DND-41 (cell line): ENCODE data around the gene REEP2.

Source experiments
- ATAC-seq: fragments of 200-7000 bp; cut with Tn5 transposase; 3 replicates; pipeline ENCODE4 v1.9.1; 2021; ENCODE audit warnings: low read depth; ENCODE audit not compliant: insufficient read depth
- DNase-seq: peaks from one replicate; pipeline ENCODE4 v3.0.0-alpha.2; 2020
- H2AFZ ChIP-seq: 2 replicates; pipeline ENCODE4 v1.6.0; 2012; ENCODE audit warnings: low read depth, low read length
- H3K27ac ChIP-seq: 2 replicates; pipeline ENCODE4 v1.5.1; 2012; ENCODE audit warnings: low read length, inconsistent platforms
- H3K27me3 ChIP-seq: fragments of 200-600 bp; sonication (generic); 2 replicates; pipeline ENCODE4 v1.6.0; 2012; ENCODE audit warnings: low read length, mild to moderate bottlenecking, inconsistent platforms; ENCODE audit not compliant: insufficient read depth, poor library complexity
- H3K36me3 ChIP-seq: 2 replicates; pipeline ENCODE4 v1.5.1; 2012; ENCODE audit warnings: low read length, inconsistent platforms; ENCODE audit not compliant: insufficient read depth
- H3K4me1 ChIP-seq: 2 replicates; pipeline ENCODE4 v1.5.1; 2012; ENCODE audit warnings: mild to moderate bottlenecking, low read length; ENCODE audit not compliant: insufficient read depth
- H3K4me2 ChIP-seq: 2 replicates; pipeline ENCODE4 v1.6.0; 2012; ENCODE audit warnings: mild to moderate bottlenecking, moderate library complexity, low read length, inconsistent platforms; ENCODE audit not compliant: insufficient read depth
- H3K4me3 ChIP-seq, 2 experiments: fragments of 200-600 bp in 1 of 2; shearing (Covaris generic) in 1 of 2; 2 replicates each; pipeline ENCODE4 v1.5.1; 2012 to 2016; ENCODE audit warnings: inconsistent platforms in 2 of 2, low read length in 2 of 2, mild to moderate bottlenecking in 2 of 2, low read depth in 1 of 2, moderate library complexity in 1 of 2
- H3K79me2 ChIP-seq: 2 replicates; pipeline ENCODE4 v1.6.0; 2012; ENCODE audit warnings: low read length, inconsistent platforms; ENCODE audit not compliant: insufficient read depth
- H3K9ac ChIP-seq: 2 replicates; pipeline ENCODE4 v1.6.0; 2012; ENCODE audit warnings: low read depth, mild to moderate bottlenecking, inconsistent platforms, low read length, moderate library complexity
- H3K9me3 ChIP-seq: 2 replicates; pipeline ENCODE4 v1.5.1; 2012; ENCODE audit warnings: low read length, moderate library complexity, mild to moderate bottlenecking, inconsistent platforms; ENCODE audit not compliant: insufficient read depth, severe bottlenecking
- H4K20me1 ChIP-seq: 2 replicates; pipeline ENCODE4 v1.6.0; 2012; ENCODE audit warnings: low read length; ENCODE audit not compliant: insufficient read depth
- EZH2 ChIP-seq: IDR thresholded peaks from 3 replicates; pipeline ENCODE4 v1.6.1; 2012; ENCODE audit warnings: borderline replicate concordance, low read depth, mild to moderate bottlenecking, moderate library complexity, low read length, inconsistent platforms; ENCODE audit not compliant: severe bottlenecking
- TF ChIP-seq, protein P1 (sequence below): IDR thresholded peaks from 2 replicates; pipeline ENCODE4 v1.5.1; 2012; ENCODE audit warnings: borderline replicate concordance, low read length, moderate library complexity, mild to moderate bottlenecking; ENCODE audit not compliant: poor library complexity, severe bottlenecking; ENCODE audit errors: extremely low read depth

The REEP2 gene

DNA sequence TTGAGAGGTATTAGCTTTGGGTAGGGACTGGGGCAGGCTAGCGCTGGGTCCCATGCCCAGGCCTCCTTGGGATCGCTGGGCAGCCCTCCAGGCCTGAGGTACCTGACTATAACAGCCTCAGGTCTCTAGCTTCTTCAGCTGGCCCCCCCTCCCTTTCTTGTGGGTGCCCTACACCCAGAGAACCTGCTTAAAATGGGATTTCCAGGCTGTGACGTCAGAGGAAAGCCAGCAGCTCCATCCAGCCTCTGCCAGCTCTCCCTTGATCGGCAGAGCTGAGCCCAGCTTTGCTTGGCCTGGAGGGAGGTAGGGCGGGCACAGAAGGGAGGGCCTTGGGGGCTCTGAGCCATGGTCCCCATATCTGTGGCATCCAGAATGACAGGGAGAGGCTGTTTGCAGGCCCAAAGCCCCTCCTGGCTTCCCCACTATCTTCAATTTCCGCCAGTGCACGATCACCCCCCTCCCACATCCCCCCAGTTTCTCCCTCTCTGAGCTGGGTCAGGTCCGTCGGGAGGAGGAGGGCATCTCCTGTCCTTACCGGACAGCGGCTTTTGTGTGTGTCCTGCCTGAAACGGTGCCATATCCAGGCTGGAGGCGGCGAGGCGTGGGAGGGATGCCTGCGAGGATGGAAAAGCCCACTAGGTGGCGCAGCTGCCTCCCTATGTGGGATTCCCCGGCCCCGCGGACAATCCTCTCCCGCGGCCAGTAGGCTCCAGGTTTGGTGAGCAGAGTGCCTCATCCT, 10.8 kb downstream of the REEP2 start:
- Histone ChIP-seq H2AFZ (peak overlapping the region; percentile 64), H3K4me3 (peak overlapping the region in 1 of 2 experiments; percentile 48; a peak in 2 of 4 replicates), H3K4me2 (peak overlapping the region; percentile 65), H3K79me2 (no peaks in the 10 kb centered on the region), H3K27ac (no peak overlapping the region), H3K9me3 (no peaks in the 10 kb centered on the region), H3K27me3 (no peaks in the 10 kb centered on the region), H3K36me3 (no peaks in the 10 kb centered on the region), H3K9ac (peak overlapping the region; percentile 36; the same call in 1 of the 2 replicates), H4K20me1 (no peaks in the 10 kb centered on the region), H3K4me1 (peaks cover 8% of the 10 kb centered on the region)
- TF ChIP-seq EZH2 = no peak
- TF ChIP-seq, protein P1, sequence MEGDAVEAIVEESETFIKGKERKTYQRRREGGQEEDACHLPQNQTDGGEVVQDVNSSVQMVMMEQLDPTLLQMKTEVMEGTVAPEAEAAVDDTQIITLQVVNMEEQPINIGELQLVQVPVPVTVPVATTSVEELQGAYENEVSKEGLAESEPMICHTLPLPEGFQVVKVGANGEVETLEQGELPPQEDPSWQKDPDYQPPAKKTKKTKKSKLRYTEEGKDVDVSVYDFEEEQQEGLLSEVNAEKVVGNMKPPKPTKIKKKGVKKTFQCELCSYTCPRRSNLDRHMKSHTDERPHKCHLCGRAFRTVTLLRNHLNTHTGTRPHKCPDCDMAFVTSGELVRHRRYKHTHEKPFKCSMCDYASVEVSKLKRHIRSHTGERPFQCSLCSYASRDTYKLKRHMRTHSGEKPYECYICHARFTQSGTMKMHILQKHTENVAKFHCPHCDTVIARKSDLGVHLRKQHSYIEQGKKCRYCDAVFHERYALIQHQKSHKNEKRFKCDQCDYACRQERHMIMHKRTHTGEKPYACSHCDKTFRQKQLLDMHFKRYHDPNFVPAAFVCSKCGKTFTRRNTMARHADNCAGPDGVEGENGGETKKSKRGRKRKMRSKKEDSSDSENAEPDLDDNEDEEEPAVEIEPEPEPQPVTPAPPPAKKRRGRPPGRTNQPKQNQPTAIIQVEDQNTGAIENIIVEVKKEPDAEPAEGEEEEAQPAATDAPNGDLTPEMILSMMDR = peak; percentile 99
- ATAC-seq (peak; percentile 92), DNase-seq (peak; percentile 73)

DNA sequence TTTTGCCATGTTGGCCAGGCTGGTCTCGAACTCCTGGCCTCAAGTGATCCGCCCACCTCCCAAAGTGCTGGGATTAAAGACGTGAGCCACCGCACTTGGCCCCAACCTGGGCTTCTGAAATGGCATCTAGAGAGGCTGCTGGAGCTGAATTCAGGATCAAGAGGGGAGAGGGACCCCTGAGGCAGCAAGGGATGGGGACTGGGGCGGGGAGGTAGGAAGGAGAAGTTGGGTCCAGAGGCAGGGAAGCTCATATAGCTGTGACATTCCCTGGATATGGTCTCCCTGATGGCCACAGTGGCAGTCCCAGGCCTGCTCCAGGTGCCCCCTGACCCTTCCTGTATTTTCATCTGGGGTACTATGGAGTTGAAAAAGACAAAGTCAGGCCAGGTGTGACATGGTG, 12.1 kb downstream of the REEP2 start:
- DNase-seq = no peak
- ATAC-seq = no peak
- H2AFZ ChIP-seq = no peak overlapping the region
- H3K79me2 ChIP-seq = no peaks in the 10 kb centered on the region
- H3K4me2 ChIP-seq = no peak overlapping the region
- H3K4me3 ChIP-seq = no peak overlapping the region
- TF ChIP-seq, protein P1 = no peak
- TF ChIP-seq EZH2 = no peak
- peaks cover 8% of the 10 kb centered on the region for H3K4me1 ChIP-seq
- no peak overlapping the region for H3K27ac ChIP-seq
- no peaks in the 10 kb centered on the region for H3K9me3 ChIP-seq
- H3K9ac ChIP-seq = no peak overlapping the region
- no peaks in the 10 kb centered on the region for H4K20me1 ChIP-seq
- H3K27me3 ChIP-seq = peaks cover 5% of the 10 kb centered on the region
- H3K36me3 ChIP-seq = no peaks in the 10 kb centered on the region

DNA sequence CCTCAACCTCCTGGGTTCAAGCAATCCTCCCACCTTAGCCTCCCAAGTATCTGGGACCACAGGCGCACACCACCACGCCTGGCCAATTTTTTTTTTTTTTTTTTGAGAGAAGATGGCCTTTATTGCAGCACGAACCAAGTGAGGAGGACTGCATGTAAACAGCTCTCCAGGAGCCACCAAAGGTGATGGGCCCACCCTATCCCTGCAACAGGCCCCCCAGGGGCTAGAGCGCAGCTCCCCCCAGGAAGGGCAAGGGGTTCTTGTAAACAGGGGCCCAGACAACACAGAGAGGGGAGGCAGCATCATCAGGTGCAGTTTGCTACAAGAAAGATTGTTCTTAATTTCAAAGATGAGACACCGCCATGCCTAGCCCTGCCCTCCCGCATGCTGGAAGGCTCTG, 13.9 kb downstream of the REEP2 start:
- Histone ChIP-seq H3K79me2 (no peaks in the 10 kb centered on the region), H3K9ac (no peak overlapping the region)
- ATAC-seq = no peak

More for the DNA sequence above, 13.9 kb downstream of the REEP2 start:
- no peak overlapping the region for H3K27ac ChIP-seq
- no peak overlapping the region for H2AFZ ChIP-seq
- peaks cover 5% of the 10 kb centered on the region for H3K27me3 ChIP-seq
- H3K4me1 ChIP-seq = peaks cover 8% of the 10 kb centered on the region
- no peak for DNase-seq
- H3K9me3 ChIP-seq = no peaks in the 10 kb centered on the region
- no peaks in the 10 kb centered on the region for H3K36me3 ChIP-seq
- H3K4me2 ChIP-seq = no peak overlapping the region
- H3K4me3 ChIP-seq = no peak overlapping the region
- TF ChIP-seq EZH2 = no peak
- TF ChIP-seq, protein P1 = no peak
- no peaks in the 10 kb centered on the region for H4K20me1 ChIP-seq
